ENCODE measurements around the gene TOLLIP. TPM values are rescaled to one million over a fixed set of nuclear protein-coding genes. Genes with fewer than 3 reads are reported as not detected.
"Not testable (repeated sequence)": the region's sequence is repeated elsewhere in the genome, so short reads cannot be mapped to it uniquely, and the experiment has no call there.

The TOLLIP gene
- polyA plus RNA-seq, 2 of the 4 experiments (the other 2 are of a cell fraction), result 26.5 to 37.9 TPM

DNA sequence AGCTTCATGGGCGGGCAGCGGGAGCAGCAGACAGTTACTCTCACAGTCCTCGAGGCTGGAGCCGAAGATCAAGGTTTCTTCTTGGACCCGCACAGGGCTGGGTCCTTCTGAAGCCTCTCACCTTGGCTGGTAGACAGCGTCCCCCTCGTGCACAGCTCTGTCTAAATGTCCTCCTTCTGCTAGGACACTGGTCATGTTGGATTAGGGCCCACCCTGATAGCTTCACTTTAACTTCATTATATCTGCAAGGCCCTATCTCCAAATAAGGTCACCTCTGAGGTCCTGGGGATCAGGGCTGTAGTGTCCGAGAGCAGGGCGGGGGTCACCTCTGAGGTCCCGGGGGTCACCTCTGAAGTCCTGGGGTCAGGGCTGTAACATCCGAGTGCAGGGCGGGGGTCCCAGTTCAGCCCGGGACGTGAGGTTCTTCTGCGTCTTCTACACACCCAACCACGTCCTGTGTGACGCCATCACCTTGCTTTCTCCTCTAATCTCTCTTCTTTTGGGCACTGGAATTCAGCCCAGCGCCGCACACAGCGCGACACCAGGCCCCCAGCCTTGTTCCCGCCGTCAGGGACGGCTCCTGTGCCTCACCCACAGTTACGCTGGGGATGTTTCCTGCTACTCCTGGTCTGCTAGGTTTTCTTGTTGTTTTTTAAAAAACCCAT lies 34.1 kb upstream of the TOLLIP start (continued):
- no peak for TF ChIP-seq CBX2 (IDR thresholded peaks at IDR 0.05; ENCODE audit: borderline replicate concordance, low read depth)

DNA sequence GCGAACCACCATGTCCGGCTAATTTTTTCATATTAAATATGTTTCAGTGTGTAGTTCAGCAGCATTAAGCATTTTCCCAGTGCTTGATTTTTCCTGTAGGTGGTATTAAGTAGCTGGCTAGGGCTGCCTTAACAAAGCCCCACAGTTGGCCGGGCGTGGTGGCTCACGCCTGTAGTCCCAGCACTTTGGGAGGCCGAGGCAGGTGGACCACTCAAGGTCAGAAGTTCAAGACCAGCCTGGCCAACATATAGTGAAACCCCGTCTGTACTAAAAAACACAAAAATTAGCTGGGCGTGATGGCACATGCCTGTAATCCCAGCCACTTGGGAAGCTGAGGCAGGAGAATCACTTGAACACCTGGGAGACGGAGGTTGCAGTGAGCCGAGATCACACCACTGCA lies 33.5 kb upstream of the TOLLIP start:
- no peak overlapping the region for H3K4me3 ChIP-seq
- FAIRE-seq, result no peak
- CTCF ChIA-PET, result interaction anchor here (0.7 to 1.0 kb wide), 3 partner anchors 39 to 204 kb away, joined by 3 read pairs; partner anchors contain the start of gene BRSK2

DNA sequence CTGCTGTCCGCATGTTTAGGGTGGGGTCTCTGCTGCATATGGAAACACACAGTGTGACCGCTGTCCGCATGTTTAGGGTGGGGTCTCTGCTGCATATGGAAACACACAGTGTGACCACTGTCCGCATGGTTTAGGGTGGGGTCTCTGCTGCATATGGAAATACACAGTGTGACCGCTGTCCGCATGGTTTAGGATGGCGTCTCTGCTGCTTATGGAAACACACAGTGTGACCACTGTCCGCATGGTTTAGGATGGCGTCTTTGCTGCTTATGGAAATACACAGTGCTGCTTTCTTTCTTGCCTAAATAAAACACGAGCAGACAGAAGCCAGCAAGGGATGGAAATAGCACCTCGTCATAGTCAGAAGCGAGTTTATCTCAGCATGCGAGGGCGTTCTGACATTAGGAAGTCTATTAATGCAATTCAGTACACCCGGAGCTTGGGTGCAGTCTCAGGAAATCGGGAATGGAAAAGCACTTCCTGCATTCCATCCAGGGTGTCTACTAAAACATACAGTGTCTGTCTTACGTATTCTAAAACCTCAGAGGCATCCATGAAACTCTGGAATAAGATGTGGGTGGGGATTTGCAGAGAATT lies 32.6 kb upstream of the TOLLIP start:
- POLR2A ChIA-PET, result interaction anchor here (1.9 kb wide), 1 partner anchor 9 kb away, joined by 11 read pairs; no protein-coding TSS in a partner anchor
- CTCF ChIA-PET, result no interaction called here
- Histone ChIP-seq H3K27ac (no peak overlapping the region), H3K4me2 (peak overlapping the region; percentile 34), H3K4me1 (no peaks in the 10 kb centered on the region), H3K4me3 (no peak overlapping the region), H3K9me3 (no peaks in the 10 kb centered on the region)
- DNase-seq (ENCODE audit: low read depth in 1 of 2, low spot score in 1 of 2) (peak; percentile 17 to 68), FAIRE-seq (no peak), ATAC-seq (peak; percentile 64 to 66)
- 38% methylated on average over 17 of the region's 17 CpGs for WGBS (ENCODE audit: missing lambda C conversion rate)
- TF ChIP-seq KDM5A (IDR thresholded peaks at IDR 0.05) (no peak), JUNB (IDR thresholded peaks at IDR 0.05) (no peak), CHD4 (IDR thresholded peaks at IDR 0.05; ENCODE audit: borderline replicate concordance) (0 out of 2 replicates have a peak, but pooled peaks have one; percentile 29), KDM1A (IDR thresholded peaks at IDR 0.05; ENCODE audit: low read depth) (no peak)

More for the DNA sequence above, 33.5 kb upstream of the TOLLIP start:
- H3K4me2 ChIP-seq, result no peak overlapping the region
- no peaks in the 10 kb centered on the region for H3K9me3 ChIP-seq
- no peak overlapping the region for H3K27ac ChIP-seq
- H3K4me1 ChIP-seq, result no peaks in the 10 kb centered on the region
- WGBS (ENCODE audit: missing lambda C conversion rate), result 84% methylated on average over 10 of the region's 10 CpGs
- TF ChIP-seq CBX8 (IDR thresholded peaks at IDR 0.05) (no peak), GATA3 (IDR thresholded peaks at IDR 0.05; ENCODE audit: borderline replicate concordance) (no peak), TFCP2L1 (CRISPR knock-in tag; IDR thresholded peaks at IDR 0.05) (no peak), HDAC2 (IDR thresholded peaks at IDR 0.05) (no peak), CEBPB (IDR thresholded peaks at IDR 0.05) (no peak), POLR2A (IDR thresholded peaks at IDR 0.05; ENCODE audit: low read length) (no peak), NPAS2 (CRISPR knock-in tag; IDR thresholded peaks at IDR 0.05; ENCODE audit: borderline replicate concordance) (no peak), NFE2L2 (conservative IDR thresholded peaks at IDR 0.05; ENCODE audit: low read length) (no peak), CHD4 (IDR thresholded peaks at IDR 0.05; ENCODE audit: borderline replicate concordance) (no peak), EP300 (IDR thresholded peaks at IDR 0.05) (no peak), NR3C1 (IDR thresholded peaks at IDR 0.05) (no peak), SREBF2 (IDR thresholded peaks at IDR 0.05) (no peak), TP53 (CRISPR knock-in tag; IDR thresholded peaks at IDR 0.05) (no peak), HOXB13 (CRISPR knock-in tag; IDR thresholded peaks at IDR 0.05; ENCODE audit: low read depth) (no peak), HOXA7 (CRISPR knock-in tag; IDR thresholded peaks at IDR 0.05) (no peak)
- TF ChIP-seq, protein P1, sequence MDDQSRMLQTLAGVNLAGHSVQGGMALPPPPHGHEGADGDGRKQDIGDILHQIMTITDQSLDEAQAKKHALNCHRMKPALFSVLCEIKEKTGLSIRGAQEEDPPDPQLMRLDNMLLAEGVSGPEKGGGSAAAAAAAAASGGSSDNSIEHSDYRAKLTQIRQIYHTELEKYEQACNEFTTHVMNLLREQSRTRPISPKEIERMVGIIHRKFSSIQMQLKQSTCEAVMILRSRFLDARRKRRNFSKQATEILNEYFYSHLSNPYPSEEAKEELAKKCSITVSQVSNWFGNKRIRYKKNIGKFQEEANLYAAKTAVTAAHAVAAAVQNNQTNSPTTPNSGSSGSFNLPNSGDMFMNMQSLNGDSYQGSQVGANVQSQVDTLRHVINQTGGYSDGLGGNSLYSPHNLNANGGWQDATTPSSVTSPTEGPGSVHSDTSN (IDR thresholded peaks at IDR 0.05), result no peak
- TF ChIP-seq, protein P2, sequence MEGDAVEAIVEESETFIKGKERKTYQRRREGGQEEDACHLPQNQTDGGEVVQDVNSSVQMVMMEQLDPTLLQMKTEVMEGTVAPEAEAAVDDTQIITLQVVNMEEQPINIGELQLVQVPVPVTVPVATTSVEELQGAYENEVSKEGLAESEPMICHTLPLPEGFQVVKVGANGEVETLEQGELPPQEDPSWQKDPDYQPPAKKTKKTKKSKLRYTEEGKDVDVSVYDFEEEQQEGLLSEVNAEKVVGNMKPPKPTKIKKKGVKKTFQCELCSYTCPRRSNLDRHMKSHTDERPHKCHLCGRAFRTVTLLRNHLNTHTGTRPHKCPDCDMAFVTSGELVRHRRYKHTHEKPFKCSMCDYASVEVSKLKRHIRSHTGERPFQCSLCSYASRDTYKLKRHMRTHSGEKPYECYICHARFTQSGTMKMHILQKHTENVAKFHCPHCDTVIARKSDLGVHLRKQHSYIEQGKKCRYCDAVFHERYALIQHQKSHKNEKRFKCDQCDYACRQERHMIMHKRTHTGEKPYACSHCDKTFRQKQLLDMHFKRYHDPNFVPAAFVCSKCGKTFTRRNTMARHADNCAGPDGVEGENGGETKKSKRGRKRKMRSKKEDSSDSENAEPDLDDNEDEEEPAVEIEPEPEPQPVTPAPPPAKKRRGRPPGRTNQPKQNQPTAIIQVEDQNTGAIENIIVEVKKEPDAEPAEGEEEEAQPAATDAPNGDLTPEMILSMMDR (IDR thresholded peaks at IDR 0.05), result no peak
- TF ChIP-seq, protein P3, sequence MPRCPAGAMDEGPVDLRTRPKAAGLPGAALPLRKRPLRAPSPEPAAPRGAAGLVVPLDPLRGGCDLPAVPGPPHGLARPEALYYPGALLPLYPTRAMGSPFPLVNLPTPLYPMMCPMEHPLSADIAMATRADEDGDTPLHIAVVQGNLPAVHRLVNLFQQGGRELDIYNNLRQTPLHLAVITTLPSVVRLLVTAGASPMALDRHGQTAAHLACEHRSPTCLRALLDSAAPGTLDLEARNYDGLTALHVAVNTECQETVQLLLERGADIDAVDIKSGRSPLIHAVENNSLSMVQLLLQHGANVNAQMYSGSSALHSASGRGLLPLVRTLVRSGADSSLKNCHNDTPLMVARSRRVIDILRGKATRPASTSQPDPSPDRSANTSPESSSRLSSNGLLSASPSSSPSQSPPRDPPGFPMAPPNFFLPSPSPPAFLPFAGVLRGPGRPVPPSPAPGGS (IDR thresholded peaks at IDR 0.05), result no peak
- TF ChIP-seq, protein P4, sequence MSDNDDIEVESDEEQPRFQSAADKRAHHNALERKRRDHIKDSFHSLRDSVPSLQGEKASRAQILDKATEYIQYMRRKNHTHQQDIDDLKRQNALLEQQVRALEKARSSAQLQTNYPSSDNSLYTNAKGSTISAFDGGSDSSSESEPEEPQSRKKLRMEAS (IDR thresholded peaks at IDR 0.05), result no peak
- DNase-seq (ENCODE audit: low read depth in 1 of 2, low spot score in 1 of 2), result no peak
- POLR2A ChIA-PET, result interaction anchor here (1.9 kb wide), 1 partner anchor 8 kb away, joined by 11 read pairs; no protein-coding TSS in a partner anchor
- no peak for ATAC-seq

DNA sequence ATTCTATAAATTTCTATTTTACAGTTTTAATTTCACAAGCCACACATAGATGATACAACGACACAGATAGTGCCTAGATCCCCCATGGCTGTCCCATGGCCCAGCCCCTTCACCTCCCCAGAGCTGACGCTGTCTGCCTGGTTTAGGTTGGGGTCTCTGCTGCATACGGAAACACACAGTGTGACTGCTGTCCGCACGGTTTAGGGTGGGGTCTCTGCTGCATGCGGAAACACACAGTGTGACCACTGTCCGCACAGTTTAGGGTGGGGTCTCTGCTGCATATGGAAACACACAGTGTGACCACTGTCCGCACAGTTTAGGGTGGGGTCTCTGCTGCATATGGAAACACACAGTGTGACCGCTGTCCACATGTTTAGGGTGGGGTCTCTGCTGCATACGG lies 31.8 kb upstream of the TOLLIP start:
- CTCF ChIA-PET; H3K4me2 ChIP-seq; DNase-seq (ENCODE audit: low read depth in 1 of 2, low spot score in 1 of 2); H3K4me3 ChIP-seq; ATAC-seq; H3K9me3 ChIP-seq; FAIRE-seq; H3K4me1 ChIP-seq; H3K27ac ChIP-seq; POLR2A ChIA-PET: not testable (repeated sequence)
- 77% methylated on average over 8 of the region's 10 CpGs for WGBS (ENCODE audit: missing lambda C conversion rate)

All from A549 (cell line).